SHP77 (cell line): ENCODE results near the gene ENAH.

Experiments used
- DNase-seq, 2 experiments: peaks; one replicate each; lab custom pipeline; 2025; lab: John Stamatoyannopoulos, UW

Gene ENAH

DNA sequence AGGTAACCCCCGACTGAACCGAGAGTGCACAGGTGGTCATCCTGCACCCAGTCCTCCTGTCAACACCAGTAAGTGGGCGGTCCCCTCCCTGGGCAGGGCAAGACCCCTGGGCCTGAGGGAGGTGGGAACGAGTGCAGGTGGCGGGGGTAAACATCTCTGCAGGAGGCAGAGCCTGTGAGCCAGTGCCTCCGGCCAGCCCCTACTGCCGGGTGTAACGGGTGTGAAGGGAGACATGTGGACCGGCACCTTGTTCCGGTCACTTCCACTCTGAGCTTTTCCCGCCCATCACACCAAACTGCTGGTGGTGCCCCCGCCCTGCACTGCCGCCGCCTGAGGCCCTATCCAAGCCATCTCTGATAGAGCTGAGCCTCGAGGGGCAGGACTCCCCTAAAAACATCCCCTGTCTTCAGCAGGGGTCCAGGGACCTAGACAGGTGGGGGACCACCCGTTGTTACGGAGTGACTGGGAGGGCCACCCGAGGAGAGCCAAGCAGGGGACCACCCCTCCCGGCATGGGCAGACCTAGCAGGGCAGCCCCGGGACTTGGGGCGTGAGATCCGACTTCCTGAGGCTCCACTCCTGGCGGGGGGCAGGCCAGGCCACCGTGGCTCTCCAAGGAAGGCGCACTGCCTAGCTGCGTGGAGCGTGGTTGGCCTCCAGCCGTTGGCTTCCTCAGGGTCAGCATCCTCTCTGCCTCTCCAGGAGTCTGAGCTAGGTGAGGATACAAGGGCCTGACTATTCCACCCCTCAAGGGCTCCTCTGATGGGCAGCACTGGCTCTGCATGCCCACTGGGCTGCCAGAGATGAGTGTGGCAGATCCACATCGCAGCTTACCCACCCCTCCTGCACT lies 181.2 kb downstream of the ENAH start:
- DNase-seq = no peak

- DNase-seq = no peak
Measured at GRCh38 chr1:225471109-225471452, 181.8 kb downstream of the ENAH start.

- DNase-seq = no peak
Measured at GRCh38 chr1:225470211-225471108, 182.5 kb downstream of the ENAH start.

GRCh38 chr1:225469051-225469450 lies 183.9 kb downstream of the ENAH start:
- DNase-seq = no peak

- no peak for DNase-seq
Measured at GRCh38 chr1:225468270-225469020, 184.5 kb downstream of the ENAH start.

- peak; percentile 76 to 82 for DNase-seq
Measured at GRCh38 chr1:225467193-225468020, 185.5 kb downstream of the ENAH start.

- no peak for DNase-seq
Measured at GRCh38 chr1:225466848-225467192, 186.1 kb downstream of the ENAH start.

DNA sequence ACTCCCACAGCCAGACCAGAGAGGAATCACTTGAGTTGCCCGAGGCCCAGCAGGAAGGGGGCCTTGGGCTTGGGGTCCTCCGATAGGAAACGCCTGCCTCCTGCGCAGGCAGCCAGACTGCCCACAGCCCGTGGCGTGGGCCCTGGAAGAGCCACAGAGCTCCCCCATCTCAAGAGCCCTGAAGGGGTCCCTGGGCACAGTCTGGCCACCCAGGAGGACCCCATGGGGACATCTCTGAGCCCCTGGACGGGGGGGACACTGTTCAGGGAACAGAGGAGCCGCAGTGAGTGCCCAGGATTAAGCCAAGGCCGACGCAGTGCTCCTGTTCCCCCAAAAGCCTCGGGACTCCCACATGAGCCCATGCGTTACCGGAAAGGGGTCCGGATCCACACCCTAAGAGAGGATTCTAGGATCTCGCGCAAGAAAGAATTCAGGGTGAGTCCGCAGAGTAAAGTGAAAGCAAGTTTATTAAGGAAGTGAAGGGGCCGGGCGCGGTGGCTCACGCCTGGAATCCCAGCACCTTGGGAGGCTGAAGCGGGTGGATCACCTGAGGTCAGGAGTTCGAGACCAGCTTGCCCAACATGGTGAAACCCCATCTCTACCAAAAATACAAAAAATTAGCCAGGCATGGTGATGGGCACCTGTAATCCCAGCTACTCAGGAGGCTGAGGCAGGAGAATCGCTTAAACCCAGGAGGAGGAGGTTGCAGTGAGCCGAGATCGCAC lies 187.0 kb downstream of the ENAH start:
- no peak for DNase-seq

- DNase-seq = no peak
Measured at GRCh38 chr1:225464851-225465792, 187.8 kb downstream of the ENAH start.

DNA sequence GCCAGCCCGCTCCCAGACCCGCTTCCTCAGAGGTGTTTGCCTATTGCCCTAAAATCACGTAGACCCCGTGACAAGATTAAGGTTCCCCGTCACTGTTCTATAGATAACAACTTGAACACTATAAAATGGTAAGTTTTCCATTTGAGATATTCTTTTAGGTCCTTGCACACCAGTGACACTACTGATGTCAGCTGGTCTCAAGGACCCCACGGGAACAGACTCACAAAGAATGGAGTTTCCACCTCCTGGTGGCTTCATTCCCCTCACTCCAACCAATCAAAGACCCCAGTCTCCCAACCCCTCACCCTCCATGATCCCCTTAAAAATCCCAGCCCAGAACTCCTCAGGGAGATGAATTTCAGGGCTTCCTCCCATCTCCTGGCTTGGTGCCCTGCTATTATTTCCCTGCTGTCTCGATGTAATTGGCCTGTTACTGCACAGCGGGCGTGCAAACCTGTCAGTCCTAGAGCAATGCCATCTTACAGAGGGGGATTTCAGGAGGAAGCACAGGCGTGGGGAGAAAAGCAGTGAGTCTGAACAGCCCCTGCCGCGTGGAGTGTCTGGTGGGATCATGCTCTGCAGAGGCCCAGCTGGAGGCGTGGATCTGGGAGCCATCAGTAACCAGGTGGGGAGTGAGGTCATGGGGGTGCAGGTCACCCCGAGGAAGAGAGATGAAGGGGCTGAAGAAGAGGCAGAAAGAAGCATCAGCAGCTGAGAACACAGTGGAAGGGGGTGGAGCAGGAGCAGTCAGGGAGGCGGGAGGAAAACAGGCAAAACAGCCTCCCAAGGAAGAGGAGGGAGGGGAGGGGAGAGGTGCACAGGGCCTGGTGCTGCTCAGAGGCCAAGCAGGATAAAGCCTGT lies 190.0 kb downstream of the ENAH start:
- DNase-seq = peak; percentile 44 to 73

- no peak for DNase-seq
Measured at GRCh38 chr1:225462429-225462713, 190.6 kb downstream of the ENAH start.

- peak; percentile 21 to 26 for DNase-seq
Measured at GRCh38 chr1:225461533-225462428, 191.1 kb downstream of the ENAH start.

GRCh38 chr1:225460737-225461532 lies 192.0 kb downstream of the ENAH start:
- DNase-seq = no peak

GRCh38 chr1:225460021-225460736 lies 192.7 kb downstream of the ENAH start:
- no peak for DNase-seq

DNA sequence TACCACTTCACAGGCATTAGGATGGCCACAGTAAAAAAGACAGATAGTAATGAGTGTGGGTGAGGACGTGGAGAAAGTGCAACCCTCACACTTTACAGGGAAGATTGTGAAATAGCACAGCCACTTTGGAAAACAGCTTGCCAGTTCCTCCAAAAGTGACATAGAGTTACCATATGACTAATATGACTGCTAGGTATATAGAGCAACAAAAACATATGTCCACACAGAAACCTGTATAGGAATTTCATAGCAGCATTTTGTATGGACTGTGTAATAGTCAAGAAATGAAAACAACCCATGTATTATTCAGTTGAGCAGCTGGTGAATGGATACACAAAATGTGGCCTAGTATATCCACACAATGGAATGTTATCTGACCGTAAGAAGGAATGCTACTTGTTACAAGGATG lies 194.7 kb downstream of the ENAH start:
- DNase-seq = no peak

DNA sequence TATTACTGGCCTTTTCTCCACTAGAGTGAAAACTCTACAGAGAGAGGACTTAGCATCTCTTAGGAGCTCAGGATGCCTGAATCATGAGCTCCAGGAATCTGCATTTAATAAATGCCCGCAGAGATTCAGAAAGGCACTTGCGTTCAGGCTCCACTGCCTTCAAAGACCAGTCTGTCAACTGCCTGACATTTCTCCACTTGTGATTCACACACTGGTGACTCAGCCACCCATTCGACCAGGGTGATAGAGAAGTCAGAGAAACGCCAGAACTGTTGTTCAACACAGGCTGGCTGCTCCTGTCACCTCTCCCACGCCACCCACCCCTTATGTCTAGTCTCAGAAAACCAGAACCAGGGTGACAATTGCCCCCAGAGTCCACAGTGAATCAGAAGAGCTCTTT lies 198.2 kb downstream of the ENAH start:
- DNase-seq = no peak
